ENCODE data around the gene TRAM2. TPM values are rescaled to one million over a fixed set of nuclear protein-coding genes. Genes with fewer than 3 reads are reported as not detected.

TRAM2 gene
- total RNA-seq, 2 experiments from 2014 or later = 7.1 to 7.6 TPM

DNA sequence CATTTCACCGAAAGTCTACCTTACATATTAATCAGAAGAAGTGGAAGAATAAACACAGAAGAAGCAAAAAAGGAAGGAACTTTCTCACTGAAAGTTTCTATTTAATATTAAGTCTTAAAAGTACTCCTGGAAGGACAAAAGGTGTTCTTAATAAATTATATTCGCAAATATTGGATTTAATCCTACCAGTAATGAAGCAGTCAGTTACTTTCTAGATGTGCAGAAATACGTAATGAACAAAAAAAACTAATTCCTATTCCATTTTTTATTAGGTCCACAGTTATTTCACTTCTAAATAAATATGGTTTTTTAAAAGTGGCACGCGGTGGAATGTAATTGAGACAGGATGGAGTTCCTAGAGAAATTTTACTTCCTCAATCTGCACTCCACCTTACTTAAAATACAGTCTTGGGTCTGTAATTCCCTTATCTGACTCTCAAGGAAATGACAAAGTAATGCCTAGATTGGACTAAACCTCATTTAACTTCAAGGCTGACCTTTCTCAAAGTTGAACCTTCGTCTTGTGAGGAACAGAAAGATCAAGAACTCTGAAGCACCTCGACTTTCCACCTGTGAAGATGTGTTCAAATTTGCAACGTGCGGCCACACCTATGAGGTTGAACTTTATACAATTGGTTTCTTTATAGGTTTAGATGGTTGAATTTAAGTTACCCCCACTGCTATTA lies 1.1 kb upstream of the TRAM2 start:
- peak in 1 of 14 experiments; percentile 13 for DNase-seq
- POLR2A ChIA-PET = interaction anchor here (1.3 to 4.0 kb wide), 4 partner anchors 8 to 293 kb away, joined by 3 to 26 read pairs (median 9); partner anchors contain the start of genes EFHC1 and MCM3
- TF ChIP-seq, protein P1, sequence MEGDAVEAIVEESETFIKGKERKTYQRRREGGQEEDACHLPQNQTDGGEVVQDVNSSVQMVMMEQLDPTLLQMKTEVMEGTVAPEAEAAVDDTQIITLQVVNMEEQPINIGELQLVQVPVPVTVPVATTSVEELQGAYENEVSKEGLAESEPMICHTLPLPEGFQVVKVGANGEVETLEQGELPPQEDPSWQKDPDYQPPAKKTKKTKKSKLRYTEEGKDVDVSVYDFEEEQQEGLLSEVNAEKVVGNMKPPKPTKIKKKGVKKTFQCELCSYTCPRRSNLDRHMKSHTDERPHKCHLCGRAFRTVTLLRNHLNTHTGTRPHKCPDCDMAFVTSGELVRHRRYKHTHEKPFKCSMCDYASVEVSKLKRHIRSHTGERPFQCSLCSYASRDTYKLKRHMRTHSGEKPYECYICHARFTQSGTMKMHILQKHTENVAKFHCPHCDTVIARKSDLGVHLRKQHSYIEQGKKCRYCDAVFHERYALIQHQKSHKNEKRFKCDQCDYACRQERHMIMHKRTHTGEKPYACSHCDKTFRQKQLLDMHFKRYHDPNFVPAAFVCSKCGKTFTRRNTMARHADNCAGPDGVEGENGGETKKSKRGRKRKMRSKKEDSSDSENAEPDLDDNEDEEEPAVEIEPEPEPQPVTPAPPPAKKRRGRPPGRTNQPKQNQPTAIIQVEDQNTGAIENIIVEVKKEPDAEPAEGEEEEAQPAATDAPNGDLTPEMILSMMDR (IDR thresholded peaks at IDR 0.05) = no peak
- Histone ChIP-seq H3K9me3 (ENCODE audit: control insufficient read depth in 1 of 2, insufficient read depth in 1 of 2, low read length in 2 of 2) (no peaks in the 10 kb centered on the region), H3K27me3 (ENCODE audit: control insufficient read depth in 1 of 2, insufficient read depth in 2 of 2, low read length in 2 of 2) (no peaks in the 10 kb centered on the region), H3K4me1 (ENCODE audit: insufficient read depth, low read length) (peaks cover 39% of the 10 kb centered on the region), H3K27ac (ENCODE audit: low read depth in 1 of 2, low read length in 2 of 2) (peak overlapping the region in 1 of 2 donors; percentile 60), H3K4me3 (ENCODE audit: low read length) (peak overlapping the region; percentile 62), H3K36me3 (ENCODE audit: insufficient read depth, low read length) (no peaks in the 10 kb centered on the region)
- H3K4me3 Mint-ChIP-seq = peak overlapping the region; percentile 85
- H3K27me3 Mint-ChIP-seq = no peaks in the 10 kb centered on the region
- peaks cover 3% of the 10 kb centered on the region for H3K36me3 Mint-ChIP-seq (ENCODE audit: low read depth)
- no peak for ATAC-seq (ENCODE audit: poor library complexity)
- peak overlapping the region; percentile 74 for H3K27ac Mint-ChIP-seq
- CTCF ChIA-PET = no interaction called here
- H3K4me1 Mint-ChIP-seq (ENCODE audit: low read depth) = peaks cover 51% of the 10 kb centered on the region
- H3K9me3 Mint-ChIP-seq = no peaks in the 10 kb centered on the region
- intact Hi-C loops (cut with DNase I, micrococcal nuclease) = loop anchor here (1.0 to 10.0 kb wide), 8 partner anchors 84 to 969 kb away; partner anchors contain the start of genes EFHC1 (in 1 of the 2), GCLC (in 1 of the 2), GSTA4 (in 1 of the 2) and MCM3 (in 1 of the 2)

DNA sequence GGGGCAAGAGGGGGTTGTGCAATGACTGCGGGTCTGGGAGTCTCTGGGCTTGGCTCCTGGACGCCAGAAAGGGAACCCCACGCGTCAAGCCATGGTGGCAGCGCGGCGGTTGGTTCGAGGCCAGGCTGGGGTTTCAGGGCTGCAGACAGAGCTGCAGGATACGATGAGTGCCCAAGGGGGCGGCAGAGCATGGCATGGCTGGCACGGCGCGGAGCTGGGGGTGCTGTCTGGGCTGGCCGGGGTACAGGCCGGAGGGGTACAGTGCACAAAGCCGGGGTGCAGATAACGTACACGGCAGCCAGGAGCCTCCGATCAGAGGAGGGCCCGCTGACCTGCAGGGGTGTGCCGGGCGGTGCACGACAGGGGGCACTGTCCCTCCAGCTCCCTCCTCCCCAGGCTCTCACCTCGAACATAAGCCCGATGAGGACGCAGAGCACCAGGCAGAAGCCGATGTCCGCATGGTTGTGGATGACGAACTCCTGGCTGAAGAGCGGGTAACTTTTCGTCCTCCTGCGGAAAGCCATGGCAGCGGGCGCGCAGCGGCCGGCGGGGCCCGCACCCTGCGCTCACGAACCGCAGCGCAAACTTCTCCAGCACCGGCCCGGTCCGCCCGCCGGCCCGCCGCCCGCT lies 353 bp downstream of the TRAM2 start:
- peak overlapping the region in 1 of 2 donors; percentile 39 for H3K27ac ChIP-seq (ENCODE audit: low read depth in 1 of 2, low read length in 2 of 2)
- DNase-seq = peak in 13 of 14 experiments; percentile 30 to 84 (median 44)
- ChIA-PET CTCF (interaction anchor here (0.5 to 2.9 kb wide), 8 partner anchors 10 to 291 kb away, joined by 3 to 14 read pairs (median 4); partner anchors contain the start of genes EFHC1 and MCM3), POLR2A (interaction anchor here (0.8 to 4.0 kb wide), 9 partner anchors 10 to 419 kb away, joined by 3 to 26 read pairs (median 4); partner anchors contain the start of genes EFHC1, GSTA4 and MCM3)
- Mint-ChIP-seq H3K27ac (peak overlapping the region; percentile 86), H3K27me3 (no peaks in the 10 kb centered on the region), H3K4me1 (ENCODE audit: low read depth) (peaks cover 61% of the 10 kb centered on the region), H3K9me3 (no peaks in the 10 kb centered on the region), H3K4me3 (peak overlapping the region; percentile 86), H3K36me3 (ENCODE audit: low read depth) (no peaks in the 10 kb centered on the region)
- no peaks in the 10 kb centered on the region for H3K9me3 ChIP-seq (ENCODE audit: control insufficient read depth in 1 of 2, insufficient read depth in 1 of 2, low read length in 2 of 2)
- peak; percentile 29 for ATAC-seq (ENCODE audit: poor library complexity)
- TF ChIP-seq, protein P1 (IDR thresholded peaks at IDR 0.05) = peak; percentile 40
- H3K36me3 ChIP-seq (ENCODE audit: insufficient read depth, low read length) = no peaks in the 10 kb centered on the region
- H3K4me1 ChIP-seq (ENCODE audit: insufficient read depth, low read length) = peaks cover 39% of the 10 kb centered on the region
- peak overlapping the region; percentile 69 for H3K4me3 ChIP-seq (ENCODE audit: low read length)
- intact Hi-C loops (cut with DNase I, micrococcal nuclease) = loop anchor here (1.0 to 10.0 kb wide), 8 partner anchors 86 to 971 kb away; partner anchors contain the start of genes EFHC1 (in 1 of the 2), GCLC (in 1 of the 2), GSTA4 (in 1 of the 2) and MCM3 (in 1 of the 2)
- no peaks in the 10 kb centered on the region for H3K27me3 ChIP-seq (ENCODE audit: control insufficient read depth in 1 of 2, insufficient read depth in 2 of 2, low read length in 2 of 2)

DNA sequence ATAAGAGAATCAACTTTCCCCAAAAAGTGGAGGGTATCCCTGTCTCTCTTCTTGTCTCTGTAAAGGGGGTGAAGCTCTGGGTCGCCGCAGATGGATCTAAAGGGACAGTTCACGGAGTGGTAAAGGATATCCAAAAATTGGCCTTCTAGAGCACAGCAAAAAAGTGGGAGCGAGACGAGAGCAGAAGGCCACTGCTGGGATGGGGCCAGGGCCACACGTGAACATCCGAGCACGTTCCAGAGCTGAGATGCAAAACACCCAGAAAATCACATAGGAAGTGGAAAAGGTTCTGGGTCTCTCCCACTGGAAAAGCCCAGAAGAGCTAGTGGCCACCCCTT lies 837 bp downstream of the TRAM2 start:
- DNase-seq (no peak), ATAC-seq (ENCODE audit: poor library complexity) (no peak)
- H3K4me1 Mint-ChIP-seq (ENCODE audit: low read depth) = peaks cover 63% of the 10 kb centered on the region
- Histone ChIP-seq H3K27me3 (ENCODE audit: control insufficient read depth in 1 of 2, insufficient read depth in 2 of 2, low read length in 2 of 2) (no peaks in the 10 kb centered on the region), H3K4me3 (ENCODE audit: low read length) (peak overlapping the region; percentile 69), H3K36me3 (ENCODE audit: insufficient read depth, low read length) (no peaks in the 10 kb centered on the region), H3K4me1 (ENCODE audit: insufficient read depth, low read length) (peaks cover 43% of the 10 kb centered on the region), H3K27ac (ENCODE audit: low read depth in 1 of 2, low read length in 2 of 2) (no peak overlapping the region), H3K9me3 (ENCODE audit: control insufficient read depth in 1 of 2, insufficient read depth in 1 of 2, low read length in 2 of 2) (no peaks in the 10 kb centered on the region)
- intact Hi-C loops (cut with DNase I, micrococcal nuclease) = loop anchor here (2.0 to 10.0 kb wide), 7 partner anchors 86 to 971 kb away; partner anchors contain the start of genes GCLC (in 1 of the 2), GSTA4 (in 1 of the 2), MCM3 (in 1 of the 2) and TMEM14A (in 1 of the 2)
- CTCF ChIA-PET = interaction anchor here (0.6 to 2.9 kb wide), 5 partner anchors 58 to 290 kb away, joined by 3 to 14 read pairs (median 4); partner anchors contain the start of genes EFHC1 and MCM3
- no peaks in the 10 kb centered on the region for H3K36me3 Mint-ChIP-seq (ENCODE audit: low read depth)
- H3K9me3 Mint-ChIP-seq = no peaks in the 10 kb centered on the region
- POLR2A ChIA-PET = interaction anchor here (0.5 to 4.0 kb wide), 9 partner anchors 9 to 1036 kb away, joined by 3 to 26 read pairs (median 4); partner anchors contain the start of genes EFHC1, GSTA4 and MCM3
- H3K27me3 Mint-ChIP-seq = no peaks in the 10 kb centered on the region
- peak overlapping the region; percentile 86 for H3K4me3 Mint-ChIP-seq
- peak overlapping the region; percentile 86 for H3K27ac Mint-ChIP-seq
- TF ChIP-seq, protein P1 (IDR thresholded peaks at IDR 0.05) = no peak

Measured in CD4-positive, alpha-beta T cell (primary cell).